HG02610 (cell line): ENCODE results near the gene ASF1B.
"Not testable (repeated sequence)": the region's sequence is repeated elsewhere in the genome, so short reads cannot be mapped to it uniquely, and the experiment has no call there.

Experiments used
- ATAC-seq: cut with Tn5 transposase; IDR thresholded peaks from one replicate; pipeline ENCODE4 v1.9.1; 2021; ENCODE audit warnings: mild to moderate bottlenecking, moderate library complexity; ENCODE audit not compliant: unreplicated experiment

The ASF1B gene

DNA sequence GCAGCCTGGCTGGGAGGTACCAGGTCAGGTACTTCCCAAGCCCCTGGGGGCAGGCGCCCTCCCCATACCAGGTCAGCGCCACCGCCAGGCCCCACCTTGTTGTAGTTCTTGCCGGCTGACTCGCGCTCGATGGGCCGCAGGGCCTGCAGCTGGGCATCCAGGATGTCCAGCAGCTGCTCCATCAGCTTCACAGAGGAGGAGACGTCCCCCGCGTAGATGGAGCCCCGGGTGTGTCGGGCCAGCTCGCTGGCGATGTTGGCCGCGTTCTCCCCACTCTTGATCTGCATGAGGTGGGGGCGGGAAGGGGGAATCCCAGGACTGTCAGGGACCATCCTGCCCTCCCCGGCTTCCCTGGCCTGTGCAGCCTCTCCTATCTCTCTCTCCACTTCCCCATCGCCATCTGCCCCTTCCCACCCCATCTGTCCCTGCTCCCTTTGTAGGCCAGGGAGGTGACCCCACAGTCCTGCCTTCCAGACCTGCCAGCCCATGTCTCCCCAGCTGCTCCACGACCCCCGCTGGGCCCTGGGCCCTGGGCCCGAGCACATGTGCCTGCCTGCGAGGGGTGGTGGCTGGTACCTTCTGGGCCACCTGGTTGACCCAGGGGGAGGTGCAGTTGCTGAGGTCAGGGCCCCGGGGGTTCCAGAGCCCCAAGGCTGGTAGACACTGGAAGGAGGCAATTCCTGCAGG is 23.8 kb upstream of the ASF1B start:
- no peak for ATAC-seq

DNA sequence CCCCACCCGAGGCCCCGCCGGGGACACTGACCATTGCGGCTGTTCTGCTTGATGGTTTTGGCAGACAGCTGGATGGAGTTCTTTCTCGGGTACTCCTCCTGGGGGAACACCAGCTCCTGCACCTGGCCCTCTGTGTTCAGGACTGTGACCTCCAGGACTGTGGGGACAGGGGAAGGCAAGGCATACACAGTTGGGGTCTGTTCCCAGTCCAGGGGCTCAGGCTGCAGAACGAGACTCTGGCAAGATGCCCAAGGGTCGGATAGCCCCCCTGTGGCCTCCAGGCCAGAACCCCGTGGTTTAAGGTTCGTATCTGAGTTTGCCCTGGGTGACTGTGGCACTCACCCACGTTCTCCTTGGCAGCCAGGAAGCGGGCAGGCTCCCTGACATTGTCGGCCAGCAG is 22.7 kb upstream of the ASF1B start:
- ATAC-seq = no peak

DNA sequence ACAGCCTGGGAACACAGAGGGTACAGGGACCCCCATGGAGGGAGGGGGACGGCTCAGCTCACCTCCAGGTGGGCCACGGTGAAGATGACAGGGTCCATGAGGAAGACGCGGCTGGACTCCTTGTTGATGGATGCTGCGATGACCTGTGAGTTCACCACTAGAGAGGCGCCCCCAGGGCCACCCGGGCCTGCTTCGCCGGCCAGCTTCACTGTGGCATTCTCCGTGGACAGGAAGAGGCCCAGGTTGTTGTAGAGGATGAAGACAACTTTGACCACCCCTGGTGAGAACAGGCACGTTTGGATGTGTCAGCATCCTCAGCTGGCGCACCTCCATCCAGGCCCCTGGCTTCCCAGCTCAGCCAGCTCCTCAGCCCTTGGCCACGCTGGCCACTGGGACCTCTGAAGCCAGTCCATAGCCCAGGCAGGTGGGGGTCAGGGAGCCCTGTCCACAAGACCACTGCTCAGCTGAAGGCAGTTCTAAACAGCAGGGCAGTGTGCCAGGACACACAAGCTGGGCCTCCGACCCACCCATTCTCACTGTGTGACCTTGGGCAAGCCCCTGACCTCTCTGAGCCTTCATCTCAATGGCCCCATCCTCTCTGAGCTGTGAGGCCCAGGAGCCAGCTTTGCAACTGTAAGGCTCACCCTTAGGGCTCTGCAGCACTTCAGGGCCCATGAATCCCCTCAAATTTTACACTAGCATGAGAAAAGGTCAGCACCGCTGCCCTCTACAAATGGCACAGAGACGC is 22.1 kb upstream of the ASF1B start:
- no peak for ATAC-seq

DNA sequence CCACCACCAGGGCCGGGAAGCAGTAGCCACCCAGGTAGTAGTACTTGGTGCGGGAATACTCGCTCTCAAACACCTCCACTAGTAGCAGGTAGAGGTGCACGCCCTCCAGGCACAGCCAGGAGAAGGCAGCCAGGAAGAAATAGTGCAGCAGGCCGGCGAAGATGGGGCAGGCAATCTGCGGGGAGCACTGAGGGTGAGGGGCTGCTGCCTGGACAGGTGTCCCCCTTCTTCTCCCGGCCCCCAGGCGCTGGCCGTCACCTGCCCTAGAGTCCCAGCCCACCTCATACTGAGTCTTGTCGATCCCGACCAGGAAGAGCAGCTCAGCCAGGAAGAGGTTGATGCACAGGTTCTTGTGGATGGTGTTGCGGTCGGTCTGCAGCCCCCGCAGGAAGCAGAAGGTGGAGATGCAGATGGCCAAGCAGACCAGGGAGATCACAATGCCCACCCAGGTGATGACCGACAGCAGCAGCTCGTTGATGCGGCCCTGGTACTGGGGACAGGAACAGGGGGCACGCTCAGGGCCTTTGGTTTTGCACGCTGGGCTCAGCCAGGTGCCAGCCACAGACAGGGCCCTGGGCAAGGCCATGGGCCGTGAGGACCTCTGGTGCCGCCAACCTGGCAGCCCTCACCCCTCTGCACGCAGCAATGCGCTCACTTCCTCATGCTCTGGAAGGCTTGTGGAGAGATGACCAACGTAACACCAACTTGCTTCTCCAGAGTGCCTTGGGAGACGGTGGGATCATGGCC is 20.8 kb upstream of the ASF1B start:
- no peak for ATAC-seq

DNA sequence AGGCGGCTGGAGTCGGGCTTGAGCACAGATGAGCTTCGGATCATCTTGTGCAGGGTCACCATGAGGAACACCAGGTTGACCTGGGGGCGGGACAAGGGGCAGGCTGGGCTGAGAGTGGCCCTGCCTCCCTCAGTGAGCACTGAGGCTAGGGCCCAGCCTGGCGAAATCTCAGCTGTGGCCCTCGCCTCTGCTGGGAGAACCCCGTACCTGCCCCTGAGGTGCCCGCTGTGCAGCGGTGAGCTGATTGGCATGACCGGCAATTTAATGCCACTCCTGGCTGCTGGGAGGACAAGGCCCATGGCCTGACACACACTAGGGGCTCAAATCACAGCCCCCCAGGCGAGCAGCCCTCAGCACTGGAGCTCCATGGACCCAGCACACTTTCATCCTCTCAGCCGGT is 19.7 kb upstream of the ASF1B start:
- no peak for ATAC-seq

DNA sequence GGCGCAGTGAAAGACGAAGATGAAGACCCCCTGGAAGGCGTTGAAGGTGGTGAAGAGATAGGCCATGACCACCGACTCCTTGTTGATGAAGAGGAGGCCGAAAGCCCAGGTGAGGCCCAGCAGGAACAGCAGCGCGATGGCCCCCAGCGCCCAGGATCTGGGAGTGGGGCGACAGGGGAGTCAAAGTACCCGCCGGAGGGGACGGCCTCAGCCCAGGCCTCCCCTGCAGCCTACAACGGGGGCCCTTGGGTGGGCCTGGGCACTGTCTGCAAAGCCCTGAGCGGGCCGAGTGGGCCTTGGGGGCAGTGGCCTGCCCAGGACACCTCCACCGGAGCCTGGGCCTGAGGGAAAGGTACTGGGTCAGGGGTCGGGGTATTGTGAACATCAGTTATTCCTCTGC is 19.0 kb upstream of the ASF1B start:
- ATAC-seq = no peak

DNA sequence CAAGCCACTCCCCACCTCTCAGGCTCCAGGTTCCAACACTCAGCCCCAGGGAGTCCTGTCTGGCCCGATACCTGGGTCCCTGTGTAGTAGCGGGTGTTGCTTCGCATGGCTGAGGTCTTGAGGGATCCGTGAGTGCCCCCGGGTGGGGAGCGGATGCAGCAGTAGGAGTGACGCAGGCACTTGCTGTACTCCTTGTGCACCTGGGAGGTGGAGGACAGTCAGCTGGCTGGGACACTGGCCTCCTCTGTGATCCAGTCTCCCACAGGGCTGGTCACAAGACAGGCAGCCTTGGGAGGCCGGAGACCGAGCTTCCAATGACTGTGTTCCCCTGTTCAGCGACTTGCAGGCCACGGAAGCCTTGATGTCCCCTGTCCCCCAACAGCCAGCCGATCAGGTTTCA is 16.3 kb upstream of the ASF1B start:
- ATAC-seq = no peak

DNA sequence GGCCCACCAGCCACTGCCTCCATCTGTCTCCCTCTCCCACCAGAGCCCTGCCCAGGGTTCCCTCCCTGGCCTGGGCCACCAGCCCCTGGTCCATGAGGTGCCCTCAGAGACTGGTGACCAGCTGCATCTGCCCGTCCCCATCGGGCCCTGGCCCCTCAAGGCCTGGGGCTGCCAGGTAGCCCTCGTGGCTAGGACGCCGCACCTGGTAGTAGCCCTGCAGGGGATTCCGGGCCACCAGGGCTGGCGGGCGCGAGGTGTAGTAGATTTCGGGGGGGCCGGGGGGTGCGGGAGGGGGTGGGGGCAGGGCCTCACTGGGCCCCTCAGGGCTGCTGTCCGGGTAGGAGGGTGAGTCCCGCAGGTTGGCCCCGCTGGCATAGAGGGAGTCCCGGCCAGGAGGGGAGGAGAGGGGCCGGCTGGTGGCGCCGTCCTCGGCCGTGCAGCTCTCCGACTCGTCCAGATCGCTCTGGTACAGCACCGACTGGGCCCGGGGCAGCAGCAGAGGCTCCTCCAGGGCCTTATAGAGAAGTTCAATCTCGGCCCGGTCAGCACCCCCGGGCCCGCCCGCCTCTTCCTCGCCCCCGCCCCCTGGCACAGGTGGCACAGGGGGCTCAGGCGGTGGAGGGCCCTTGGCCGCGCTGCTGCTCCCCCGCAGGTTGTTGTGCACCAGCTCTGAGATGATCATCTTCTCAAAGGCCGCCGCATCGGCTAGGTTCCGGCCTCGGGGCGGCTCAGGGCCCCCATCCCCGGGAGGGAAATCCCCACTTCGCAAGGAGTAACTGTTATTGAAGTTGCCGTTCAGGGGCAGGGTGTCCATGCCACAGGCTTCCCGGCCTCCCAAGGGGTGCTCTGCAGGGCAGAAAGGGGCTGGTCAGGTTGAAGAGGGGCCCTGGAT is 14.6 kb upstream of the ASF1B start:
- no peak for ATAC-seq

DNA sequence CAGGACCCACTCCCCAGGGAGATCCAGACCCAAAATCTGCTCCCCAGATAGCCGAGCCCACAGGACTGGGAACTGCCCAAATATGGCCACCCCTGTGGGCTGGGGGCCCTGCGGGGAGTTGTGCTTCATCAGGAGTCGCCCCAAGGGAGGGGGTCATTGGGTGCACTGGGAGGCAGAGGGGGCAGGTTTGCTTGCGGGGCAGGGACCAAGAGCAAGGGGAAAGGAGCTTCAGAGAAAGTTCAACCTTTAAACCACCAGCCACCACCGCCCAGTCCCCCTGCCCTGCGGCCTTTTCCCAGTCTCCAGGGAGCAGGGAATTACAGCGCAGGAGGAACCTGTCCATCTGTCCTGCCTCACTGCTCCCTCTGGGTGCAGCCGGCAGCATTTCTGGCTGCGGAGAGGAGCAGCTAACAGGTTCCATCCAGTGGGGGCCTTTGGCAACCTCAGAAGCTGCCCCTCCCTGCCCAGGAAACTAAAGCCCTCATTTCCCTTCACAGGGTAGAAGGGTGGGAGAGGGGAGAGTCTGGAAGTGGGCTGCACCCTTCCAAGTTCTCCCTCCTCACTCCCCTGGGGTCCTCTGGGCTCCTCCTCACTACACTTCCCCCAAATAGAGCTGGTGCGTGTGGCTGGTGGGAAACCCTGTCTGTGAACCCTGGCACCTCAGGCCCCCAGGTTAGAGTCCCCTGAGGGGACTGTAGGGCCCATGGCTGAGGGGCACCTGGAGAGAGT is 13.8 kb upstream of the ASF1B start:
- no peak for ATAC-seq

DNA sequence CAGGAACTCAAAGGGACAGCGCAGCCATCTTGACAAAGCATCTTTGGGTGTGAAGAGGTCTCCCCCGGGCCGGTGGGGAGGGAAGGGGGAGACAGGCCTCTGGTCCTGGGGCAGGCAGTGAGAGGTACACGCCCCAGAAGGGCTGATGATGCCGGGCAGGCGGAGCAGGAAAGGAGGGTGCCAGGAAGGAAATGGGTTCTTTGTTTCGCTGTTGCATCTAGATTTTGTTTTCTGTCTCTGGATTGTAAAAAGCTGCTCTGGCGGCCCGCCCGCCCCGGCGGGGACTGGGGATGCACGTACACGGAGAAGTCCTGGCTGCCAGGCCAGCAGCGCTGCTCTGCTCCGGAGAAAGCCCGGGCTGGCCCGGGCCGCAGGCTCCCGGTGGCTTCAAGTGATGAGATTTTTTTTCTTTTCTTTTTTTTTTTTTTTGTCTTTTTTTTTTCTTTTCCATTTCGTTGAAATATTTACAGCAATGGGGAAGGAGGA is 13.2 kb upstream of the ASF1B start:
- ATAC-seq = no peak

DNA sequence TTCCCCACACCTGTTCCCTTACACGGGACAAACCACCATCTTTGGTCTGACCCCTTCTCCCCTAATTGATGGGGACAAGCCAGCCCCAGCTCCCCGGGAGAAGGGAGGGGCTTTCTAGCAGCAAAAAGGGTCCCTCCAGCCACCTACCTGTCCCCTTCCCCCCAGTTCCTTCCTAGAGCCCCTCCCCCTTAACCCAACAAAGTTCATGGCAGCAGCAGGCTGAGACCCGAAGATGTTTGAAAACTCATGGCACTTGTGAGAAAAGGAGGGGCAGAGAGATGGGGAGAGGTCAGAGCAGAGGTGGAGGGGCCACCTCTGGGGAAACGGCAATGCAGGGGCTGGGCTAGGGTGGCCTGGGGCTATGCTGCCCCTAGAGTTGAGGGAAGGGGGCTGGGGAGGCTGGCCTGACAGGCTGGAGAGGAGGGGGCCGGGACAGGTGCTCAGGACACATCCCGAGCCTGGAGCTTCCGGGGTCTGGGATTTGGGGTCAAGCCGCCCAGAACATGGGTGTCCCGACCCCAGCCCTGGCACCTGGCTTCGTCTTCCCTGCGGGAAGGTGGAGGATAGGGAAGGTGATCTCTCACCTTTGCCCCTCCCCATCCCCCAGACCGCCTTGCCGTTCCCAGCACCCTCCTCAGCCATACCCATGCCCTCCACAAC is 12.5 kb upstream of the ASF1B start:
- no peak for ATAC-seq

DNA sequence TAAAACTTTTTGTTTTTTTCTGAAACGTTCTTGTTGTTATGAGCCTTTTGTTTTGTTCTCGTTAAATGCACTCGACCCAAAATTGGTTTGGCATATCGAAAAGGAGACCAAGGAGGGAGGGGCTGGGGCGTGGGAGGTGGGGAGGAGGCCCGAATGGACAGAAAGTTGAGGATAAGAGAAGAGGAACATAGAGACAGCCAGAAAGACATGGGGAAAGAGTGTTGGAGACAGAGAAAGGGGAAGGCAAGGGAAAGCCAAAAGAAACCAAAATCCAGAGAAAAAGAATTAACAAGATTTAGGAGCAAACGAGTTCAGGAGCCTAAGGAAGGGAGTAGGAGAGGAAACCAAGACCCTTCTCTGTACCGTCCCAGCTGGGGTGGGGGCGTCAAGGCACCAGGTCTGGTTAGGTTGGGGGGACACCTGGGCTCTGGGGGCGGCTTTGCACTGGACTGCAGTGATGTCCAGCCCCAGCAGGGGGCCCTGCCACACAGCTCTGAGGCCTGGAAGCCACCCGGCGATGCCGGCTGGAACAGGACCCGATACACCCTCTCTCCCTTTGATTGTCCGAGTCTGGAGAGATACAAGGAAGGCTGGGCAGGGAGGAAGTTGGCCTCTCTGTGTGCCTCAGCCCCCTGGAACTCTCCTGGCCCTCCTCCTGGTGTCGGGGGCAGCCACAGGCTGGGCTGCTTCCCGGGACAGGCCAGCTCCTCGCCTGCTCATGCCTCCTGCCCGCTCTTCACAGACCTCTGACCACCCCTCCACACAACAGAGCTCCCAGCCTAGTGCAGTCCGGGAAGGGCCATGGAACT is 11.6 kb upstream of the ASF1B start:
- ATAC-seq = no peak

DNA sequence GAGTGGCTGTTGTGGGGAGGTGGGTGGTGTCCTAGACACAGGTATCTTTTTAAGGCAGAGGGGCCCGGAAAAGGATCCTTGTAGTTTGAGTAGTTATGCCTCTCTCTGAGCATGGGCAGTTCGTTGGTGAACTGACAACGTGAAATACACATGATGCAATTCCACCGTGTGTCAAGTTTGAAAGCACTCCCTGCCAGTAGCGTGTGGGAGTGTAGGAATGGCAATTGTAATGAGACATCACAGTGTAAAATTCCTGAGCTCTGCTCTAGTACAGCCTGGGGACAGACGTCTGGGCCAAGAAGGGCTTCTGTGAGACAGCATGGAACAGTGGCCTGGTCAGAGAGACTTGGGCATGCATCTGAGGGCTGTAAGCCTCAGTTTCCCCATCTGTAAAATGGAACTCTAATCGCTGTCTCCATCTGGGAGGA is 10.4 kb upstream of the ASF1B start:
- no peak for ATAC-seq

DNA sequence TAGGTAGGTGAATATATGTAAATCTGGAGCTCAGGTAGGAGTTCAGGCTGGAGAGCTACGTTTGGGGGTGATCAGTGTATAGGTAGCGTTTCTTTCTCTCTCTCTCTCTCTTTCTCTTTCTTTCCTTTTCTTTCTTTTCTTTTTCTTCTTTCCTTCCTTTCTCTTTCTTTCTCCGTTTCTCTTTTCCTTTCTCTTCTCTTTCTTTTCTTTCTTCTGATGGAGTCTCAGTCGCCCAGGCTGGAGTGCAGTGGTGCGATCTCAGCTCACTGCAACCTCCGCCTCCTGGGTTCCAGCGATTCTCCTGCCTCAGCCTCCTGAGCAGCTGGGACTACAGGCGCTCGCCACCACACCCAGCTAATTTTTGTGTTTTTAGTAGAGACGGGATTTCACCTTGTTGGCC is 9.8 kb upstream of the ASF1B start:
- ATAC-seq = not testable (repeated sequence)

DNA sequence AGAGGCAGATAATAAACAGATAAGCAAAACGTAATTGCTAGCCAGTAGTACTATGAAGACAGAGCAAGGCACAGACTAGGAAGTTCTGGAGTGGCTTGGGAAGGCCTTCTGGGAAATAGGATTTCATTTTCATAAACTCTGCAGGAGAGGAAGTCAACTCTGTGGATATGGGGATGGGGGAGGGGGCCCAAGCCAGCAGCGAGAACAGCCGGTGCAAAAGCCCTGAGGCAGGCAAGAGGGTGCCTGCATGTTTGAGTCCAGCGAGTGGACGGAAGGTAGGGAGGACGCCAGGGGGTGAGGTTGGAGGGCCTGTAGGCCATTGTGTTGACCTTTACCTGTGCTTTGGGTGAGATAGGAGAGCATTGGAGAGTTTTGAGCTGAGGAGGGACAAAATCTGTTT is 9.0 kb upstream of the ASF1B start:
- ATAC-seq = no peak

DNA sequence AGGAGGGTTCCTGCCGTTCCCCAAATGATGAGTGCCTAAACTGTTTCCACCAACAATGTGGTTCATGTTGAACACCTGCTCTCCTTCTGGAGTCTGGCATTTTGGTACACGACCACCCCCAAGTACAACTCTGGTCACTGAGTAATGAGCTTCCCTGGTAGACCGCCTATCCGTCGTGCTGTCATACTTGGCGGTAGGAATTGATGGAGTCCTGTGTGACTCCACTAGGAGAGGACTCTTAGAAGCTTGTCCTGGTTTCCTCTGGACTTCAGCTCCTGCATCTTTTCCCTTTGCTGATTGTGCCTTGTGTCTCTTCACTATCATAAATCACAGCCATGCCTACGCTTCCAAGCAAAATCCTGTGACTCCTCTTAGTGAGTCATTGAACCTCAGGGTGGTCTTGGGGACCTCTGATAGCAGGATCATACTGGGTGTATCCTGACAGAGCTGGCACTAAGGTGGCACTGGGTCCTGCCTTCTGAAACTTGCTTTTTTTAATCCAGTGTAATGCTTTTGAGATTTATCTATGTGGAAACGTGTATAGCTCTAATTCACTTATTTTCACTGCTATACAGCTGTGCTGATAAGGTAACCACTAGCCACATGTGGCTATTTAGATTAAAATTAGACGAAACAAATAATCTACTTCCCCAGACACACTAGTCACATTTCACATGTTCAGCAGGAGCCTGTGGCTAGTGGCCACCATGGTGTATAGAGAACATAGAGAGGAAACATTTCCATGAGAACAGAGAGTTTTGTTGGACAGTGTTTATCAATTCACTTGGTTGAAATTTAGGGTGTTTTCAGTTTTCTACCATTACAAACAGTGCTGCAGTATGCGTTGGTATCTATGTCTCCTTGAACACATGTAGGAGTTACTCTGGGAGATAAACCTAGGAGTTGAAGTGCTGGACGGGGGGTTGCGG is 6.1 kb upstream of the ASF1B start:
- ATAC-seq = no peak

DNA sequence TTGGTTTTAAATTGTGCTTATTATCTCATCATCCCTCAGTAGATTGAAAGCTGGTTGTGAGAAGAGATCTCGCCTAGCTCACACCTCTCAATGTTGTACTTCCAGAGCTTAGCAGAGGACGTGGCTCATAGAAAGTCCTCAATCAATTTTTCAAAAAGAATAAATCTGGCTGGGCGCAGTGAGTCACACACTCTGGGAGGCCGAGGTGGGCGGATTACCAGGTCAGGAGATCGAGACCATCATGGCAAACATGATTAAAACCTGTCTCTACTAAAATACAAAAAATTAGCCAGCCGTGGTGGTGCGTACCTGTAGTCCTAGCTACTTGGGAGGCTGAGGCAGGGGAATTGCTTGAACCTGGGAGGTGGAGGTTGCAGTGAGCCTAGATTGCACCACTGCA is 4.7 kb upstream of the ASF1B start:
- no peak for ATAC-seq

DNA sequence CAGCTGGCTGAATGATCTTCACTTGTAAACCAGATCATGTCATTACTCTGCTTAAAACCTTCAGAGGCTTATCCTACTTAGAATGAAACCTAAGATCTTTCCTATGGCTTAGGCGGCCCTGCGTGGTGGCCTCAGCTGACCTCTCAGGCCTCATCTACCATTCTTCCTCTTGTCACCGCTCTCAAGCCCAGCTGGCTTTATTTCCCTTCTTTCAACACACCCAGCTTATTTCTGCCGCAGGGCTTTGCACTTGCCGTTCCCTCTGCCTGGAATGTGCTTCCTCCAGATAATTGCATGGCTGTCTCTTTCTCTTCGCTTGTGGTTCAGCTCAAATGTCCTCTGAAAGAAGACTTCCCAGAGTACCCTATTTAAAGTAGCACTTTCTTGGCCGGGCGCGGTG is 3.6 kb upstream of the ASF1B start:
- ATAC-seq = no peak
